GM18867 (cell line): ENCODE measurements around the gene LINC01488.

Source experiments
- ATAC-seq: cut with Tn5 transposase; IDR thresholded peaks from one replicate; pipeline ENCODE4 v1.9.1; 2021; ENCODE audit warnings: mild to moderate bottlenecking, moderate library complexity; ENCODE audit not compliant: unreplicated experiment

The LINC01488 gene

GRCh38 chr11:69475866-69476471 lies 5.5 kb upstream of the LINC01488 start:
- no peak for ATAC-seq

GRCh38 chr11:69476509-69476961 lies 4.9 kb upstream of the LINC01488 start:
- ATAC-seq: no peak

- ATAC-seq: no peak
Measured at GRCh38 chr11:69477086-69477485, 4.4 kb upstream of the LINC01488 start.

- no peak for ATAC-seq
Measured at GRCh38 chr11:69479591-69480271, 1.7 kb upstream of the LINC01488 start.

- no peak for ATAC-seq
Measured at GRCh38 chr11:69480547-69481392, 693 bp upstream of the LINC01488 start.

- no peak for ATAC-seq
Measured at GRCh38 chr11:69482322-69482721, 859 bp downstream of the LINC01488 start.

GRCh38 chr11:69483170-69483569 lies 1.7 kb downstream of the LINC01488 start:
- ATAC-seq: no peak

- ATAC-seq: no peak
Measured at GRCh38 chr11:69483691-69484426, 2.4 kb downstream of the LINC01488 start.

GRCh38 chr11:69484427-69485259 lies 3.2 kb downstream of the LINC01488 start:
- ATAC-seq: no peak

- ATAC-seq: no peak
Measured at GRCh38 chr11:69485337-69486041, 4.0 kb downstream of the LINC01488 start.

- no peak for ATAC-seq
Measured at GRCh38 chr11:69486056-69486772, 4.8 kb downstream of the LINC01488 start.

- ATAC-seq: no peak
Measured at GRCh38 chr11:69486773-69487291, 5.4 kb downstream of the LINC01488 start.

- no peak for ATAC-seq
Measured at GRCh38 chr11:69487391-69487790, 5.9 kb downstream of the LINC01488 start.

- ATAC-seq: no peak
Measured at GRCh38 chr11:69487849-69488542, 6.5 kb downstream of the LINC01488 start.

- no peak for ATAC-seq
Measured at GRCh38 chr11:69488543-69488940, 7.1 kb downstream of the LINC01488 start.

GRCh38 chr11:69489031-69489745 lies 7.7 kb downstream of the LINC01488 start:
- no peak for ATAC-seq

- no peak for ATAC-seq
Measured at GRCh38 chr11:69489746-69490365, 8.4 kb downstream of the LINC01488 start.
